Measurements from ENCODE around the gene LGALS14.

- TF ChIP-seq ZNF18 (tag by site-specific recombination; IDR thresholded peaks at IDR 0.05), result no peak
- no peak for TF ChIP-seq CTCF (tag by site-specific recombination; IDR thresholded peaks at IDR 0.05)
These were observed 44.5 kb upstream of the LGALS14 start for GRCh38 chr19:39659791-39660190.

Data from HEK293 (cell line).